ENCODE data around the gene CFAP206. TPM values are rescaled to one million over a fixed set of nuclear protein-coding genes. Genes with fewer than 3 reads are reported as not detected.

The CFAP206 gene
- total RNA-seq, 1 experiment from 2014 or later: not detected

DNA sequence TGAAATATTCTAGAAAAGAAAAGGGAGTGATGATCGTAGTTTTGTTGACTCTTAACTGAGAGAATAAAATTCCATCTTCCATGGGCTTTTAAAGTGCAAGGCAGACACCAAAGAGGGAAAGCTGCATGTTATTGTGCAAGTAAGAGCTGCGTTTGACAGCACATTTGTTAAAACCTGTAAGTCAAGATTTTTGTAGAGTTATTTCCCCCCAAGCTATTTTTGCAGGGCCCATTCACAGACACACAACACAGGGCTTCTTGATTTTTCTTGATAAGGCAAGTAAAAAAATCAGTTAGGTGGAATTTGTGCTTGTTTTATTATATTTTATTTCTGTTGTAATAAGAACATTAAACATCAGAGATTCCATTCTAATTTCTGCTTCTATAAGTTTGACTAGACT is 13.8 kb downstream of the CFAP206 start:
- H4K5ac ChIP-seq (ENCODE audit: insufficient read length, low read depth, low read length): no peak overlapping the region
- no peak overlapping the region for H4K8ac ChIP-seq (replicated peaks; ENCODE audit: insufficient read length, low read depth, low read length)
- no peak overlapping the region for H2BK5ac ChIP-seq (ENCODE audit: insufficient read length, low read length)
- Mint-ChIP-seq H3K36me3 (ENCODE audit: insufficient read depth in 1 of 3, low read depth in 3 of 3) (no peaks in the 10 kb centered on the region), H3K27me3 (ENCODE audit: low read depth) (no peaks in the 10 kb centered on the region), H3K9me3 (peaks cover 0 to 3% of the 10 kb centered on the region in 2 experiments; a peak in 1 of 5 replicates), H3K4me1 (no peaks in the 10 kb centered on the region), H3K4me3 (no peak overlapping the region), H3K27ac (peak overlapping the region in 1 of 3 experiments; percentile 39; a peak in 1 of 7 replicates)
- H3K23ac ChIP-seq (ENCODE audit: insufficient read length, low read depth, low read length): no peak overlapping the region
- no peaks in the 10 kb centered on the region for H3K23me2 ChIP-seq (ENCODE audit: insufficient read length, low read depth, low read length, poor library complexity, severe bottlenecking)
- no peaks in the 10 kb centered on the region for H3K27me3 ChIP-seq (ENCODE audit: insufficient read depth, low read length)
- no peak overlapping the region for H3K14ac ChIP-seq (ENCODE audit: insufficient read depth, low read length)
- TF ChIP-seq, protein P1, sequence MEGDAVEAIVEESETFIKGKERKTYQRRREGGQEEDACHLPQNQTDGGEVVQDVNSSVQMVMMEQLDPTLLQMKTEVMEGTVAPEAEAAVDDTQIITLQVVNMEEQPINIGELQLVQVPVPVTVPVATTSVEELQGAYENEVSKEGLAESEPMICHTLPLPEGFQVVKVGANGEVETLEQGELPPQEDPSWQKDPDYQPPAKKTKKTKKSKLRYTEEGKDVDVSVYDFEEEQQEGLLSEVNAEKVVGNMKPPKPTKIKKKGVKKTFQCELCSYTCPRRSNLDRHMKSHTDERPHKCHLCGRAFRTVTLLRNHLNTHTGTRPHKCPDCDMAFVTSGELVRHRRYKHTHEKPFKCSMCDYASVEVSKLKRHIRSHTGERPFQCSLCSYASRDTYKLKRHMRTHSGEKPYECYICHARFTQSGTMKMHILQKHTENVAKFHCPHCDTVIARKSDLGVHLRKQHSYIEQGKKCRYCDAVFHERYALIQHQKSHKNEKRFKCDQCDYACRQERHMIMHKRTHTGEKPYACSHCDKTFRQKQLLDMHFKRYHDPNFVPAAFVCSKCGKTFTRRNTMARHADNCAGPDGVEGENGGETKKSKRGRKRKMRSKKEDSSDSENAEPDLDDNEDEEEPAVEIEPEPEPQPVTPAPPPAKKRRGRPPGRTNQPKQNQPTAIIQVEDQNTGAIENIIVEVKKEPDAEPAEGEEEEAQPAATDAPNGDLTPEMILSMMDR (conservative IDR thresholded peaks at IDR 0.05): no peak
- no CpG with 5 or more reads among the region's 2 CpGs for WGBS (ENCODE audit: extremely low coverage, insufficient read length, low lambda C conversion rate)
- no peak overlapping the region for H2BK20ac ChIP-seq (ENCODE audit: low read depth, low read length, poor library complexity, severe bottlenecking)
- no peak overlapping the region for H3T11ph ChIP-seq (ENCODE audit: low read length)
- no peak overlapping the region for H4K91ac ChIP-seq (ENCODE audit: insufficient read length, low read depth, low read length)
- H3K4ac ChIP-seq (ENCODE audit: low read depth, low read length): no peak overlapping the region
- H2AK5ac ChIP-seq (ENCODE audit: insufficient read length, low read length): no peak overlapping the region
- H3K9me3 ChIP-seq (ENCODE audit: control insufficient read depth, low read depth, low read length): no peaks in the 10 kb centered on the region
- no peak overlapping the region for H2BK15ac ChIP-seq (ENCODE audit: low read depth, low read length)
- H3K56ac ChIP-seq (ENCODE audit: insufficient read length, low read depth, low read length): no peak overlapping the region
- no peak overlapping the region for H3K18ac ChIP-seq (ENCODE audit: insufficient read length, low read depth, low read length)
- H2BK120ac ChIP-seq (ENCODE audit: low read depth, low read length, poor library complexity, severe bottlenecking): no peak overlapping the region
- no peaks in the 10 kb centered on the region for H3K4me1 ChIP-seq (ENCODE audit: insufficient read depth, low read length)
- no peak overlapping the region for H2BK12ac ChIP-seq (ENCODE audit: insufficient read length, low read depth, low read length)
- H3K79me2 ChIP-seq (ENCODE audit: insufficient read depth, low read length): no peaks in the 10 kb centered on the region
- H3K9ac ChIP-seq (ENCODE audit: extremely low read depth, insufficient read length, low read length): no peak overlapping the region
- no peaks in the 10 kb centered on the region for H3K79me1 ChIP-seq (ENCODE audit: insufficient read depth, low read depth, low read length, poor library complexity, severe bottlenecking)
- DNase-seq: no peak
- H2AFZ ChIP-seq (ENCODE audit: low read length): no peak overlapping the region
- H3K27ac ChIP-seq (ENCODE audit: insufficient read length, low read depth, low read length): no peak overlapping the region
- no peak overlapping the region for H3K4me2 ChIP-seq (ENCODE audit: insufficient read depth, insufficient read length, low read length)
- H4K20me1 ChIP-seq (ENCODE audit: control insufficient read depth, insufficient read depth, insufficient read length): no peaks in the 10 kb centered on the region

Data from H9 (cell line).